HG03280 (cell line): ENCODE measurements around the gene MEIKIN.
"Not testable (repeated sequence)": the region's sequence is repeated elsewhere in the genome, so short reads cannot be mapped to it uniquely, and the experiment has no call there.

Experiments
- ATAC-seq: cut with Tn5 transposase; IDR thresholded peaks from one replicate; pipeline ENCODE4 v1.9.1; 2021; ENCODE audit warnings: mild to moderate bottlenecking, moderate library complexity; ENCODE audit not compliant: unreplicated experiment

MEIKIN gene

GRCh38 chr5:131916481-131916880 is 29.0 kb downstream of the MEIKIN start:
- ATAC-seq = no peak

- ATAC-seq = no peak
These were observed 31.0 kb downstream of the MEIKIN start for GRCh38 chr5:131914472-131914871.

DNA sequence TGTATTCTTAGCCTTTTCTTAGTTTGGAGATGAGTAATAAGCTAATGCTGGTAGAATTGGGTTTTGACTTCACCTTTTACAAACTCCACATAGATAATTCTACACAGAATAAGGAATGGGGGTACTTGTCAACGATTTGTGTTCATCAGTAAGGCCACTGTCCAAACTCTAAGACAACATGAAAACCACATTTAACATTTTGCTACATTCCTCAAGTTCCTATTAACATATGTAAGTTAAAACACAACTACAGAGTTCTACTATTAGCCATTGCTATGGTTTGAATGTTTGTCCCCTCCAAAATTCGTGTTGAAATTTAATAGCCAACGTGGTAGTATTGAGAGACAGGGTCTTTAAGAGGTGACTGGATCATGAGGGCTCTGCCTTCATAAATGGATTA is 31.9 kb downstream of the MEIKIN start:
- no peak for ATAC-seq

GRCh38 chr5:131906668-131907067 is 38.8 kb downstream of the MEIKIN start:
- ATAC-seq = no peak

- not testable (repeated sequence) for ATAC-seq
These were observed 43.2 kb downstream of the MEIKIN start for GRCh38 chr5:131902266-131902665.

GRCh38 chr5:131899686-131900085 is 45.8 kb downstream of the MEIKIN start:
- no peak for ATAC-seq

DNA sequence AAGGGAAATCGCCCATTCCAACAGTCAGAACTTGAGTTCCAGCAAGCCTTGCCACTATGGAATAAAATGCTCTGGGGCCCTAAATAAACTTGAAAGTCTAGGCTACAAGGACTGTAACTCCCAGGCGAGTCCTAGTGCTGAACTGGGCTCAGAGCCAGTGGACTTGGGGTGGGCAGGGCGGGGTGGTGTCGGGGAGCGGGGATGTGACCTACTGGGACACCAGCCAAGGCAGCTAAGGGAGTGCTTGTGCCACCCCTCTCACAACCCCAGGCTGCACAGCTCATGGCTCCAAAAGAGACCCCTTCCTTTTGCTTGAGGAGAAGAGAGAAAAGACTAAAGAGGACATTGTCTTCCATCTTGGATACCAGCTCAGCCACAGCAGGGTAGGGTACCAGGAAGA is 61.5 kb downstream of the MEIKIN start:
- no peak for ATAC-seq

- ATAC-seq = no peak
These were observed 65.8 kb downstream of the MEIKIN start for GRCh38 chr5:131879705-131880104.

DNA sequence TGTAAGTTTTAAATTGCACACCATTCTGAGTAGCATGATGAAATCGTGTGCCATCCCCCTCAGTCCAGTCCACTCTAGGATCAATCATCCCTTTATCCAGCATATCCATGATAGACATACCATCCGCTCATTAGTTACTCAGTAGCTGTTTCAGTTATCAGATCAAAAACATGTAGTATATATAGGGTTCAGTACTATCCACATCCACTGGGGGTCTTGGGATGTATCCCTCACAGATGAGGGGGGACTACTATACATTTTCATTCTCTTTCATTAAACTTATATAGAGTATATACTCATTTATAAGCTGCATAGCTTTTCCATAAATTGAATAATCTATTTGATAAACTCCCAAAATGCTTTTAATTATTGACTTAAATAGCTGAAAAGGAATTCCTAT is 67.6 kb downstream of the MEIKIN start:
- no peak for ATAC-seq

GRCh38 chr5:131871251-131871650 is 74.2 kb downstream of the MEIKIN start:
- not testable (repeated sequence) for ATAC-seq

DNA sequence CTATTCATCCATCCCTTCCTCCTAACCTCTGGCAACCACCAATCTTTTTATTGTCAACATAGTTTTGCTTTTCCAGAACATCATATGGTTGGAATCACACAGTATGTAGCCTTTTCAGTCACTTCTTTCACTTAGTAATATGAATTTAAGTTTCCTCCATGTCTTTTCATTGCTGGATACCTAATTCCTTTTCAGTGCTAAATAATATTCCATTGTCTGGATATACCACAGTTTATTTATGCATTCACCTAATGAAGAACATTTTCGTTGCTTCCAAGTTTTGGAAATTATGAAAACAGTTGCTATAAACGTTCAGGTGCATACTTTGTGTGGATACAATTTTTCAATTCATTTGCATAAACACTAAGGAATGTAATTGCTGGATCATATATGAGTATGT is 77.9 kb downstream of the MEIKIN start:
- ATAC-seq = no peak

GRCh38 chr5:131863700-131864099 is 81.8 kb downstream of the MEIKIN start:
- no peak for ATAC-seq

- ATAC-seq = no peak
These were observed 88.1 kb downstream of the MEIKIN start for GRCh38 chr5:131857388-131857787.

GRCh38 chr5:131855452-131855851 is 90.0 kb downstream of the MEIKIN start:
- no peak for ATAC-seq

- peak; percentile 50 for ATAC-seq
These were observed 91.3 kb downstream of the MEIKIN start for GRCh38 chr5:131854134-131854533.

DNA sequence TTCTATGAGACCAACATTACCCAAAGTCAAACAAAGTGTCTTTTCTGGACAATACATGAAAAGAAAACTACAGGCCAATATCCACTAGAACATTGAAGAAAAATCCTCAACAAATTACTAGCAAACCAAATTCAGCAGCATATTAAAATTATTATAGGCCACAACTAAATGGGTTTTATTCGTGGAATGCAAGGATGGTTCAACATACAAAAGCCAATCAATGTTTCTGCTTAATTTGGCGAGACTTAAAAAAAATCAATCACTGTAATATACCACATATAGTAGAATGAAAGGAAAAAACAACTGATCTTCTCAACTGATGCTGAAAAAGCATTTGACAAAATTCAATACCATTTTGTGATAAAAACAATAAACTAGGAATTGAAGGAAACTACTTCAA is 96.8 kb downstream of the MEIKIN start:
- no peak for ATAC-seq

GRCh38 chr5:131846536-131846935 is 98.9 kb downstream of the MEIKIN start:
- no peak for ATAC-seq

DNA sequence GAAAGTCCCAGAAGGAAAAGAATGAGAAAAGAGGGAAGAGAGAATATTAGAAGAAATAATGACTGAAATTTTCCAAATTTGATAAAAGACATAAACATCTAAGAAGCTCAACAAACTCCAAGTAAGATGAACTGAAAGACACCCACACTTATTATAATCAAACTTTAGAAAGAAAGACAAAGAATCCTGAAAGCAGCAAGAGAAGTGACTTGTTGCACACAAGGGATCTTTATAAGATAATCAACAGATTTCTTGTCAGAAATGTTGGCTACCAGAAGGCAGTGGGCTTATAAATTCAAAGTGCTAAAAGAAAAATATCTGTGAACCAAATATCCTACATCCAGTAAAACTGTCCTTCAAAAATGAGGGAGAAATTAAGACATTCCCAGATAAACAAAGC is 99.6 kb downstream of the MEIKIN start:
- ATAC-seq = no peak

DNA sequence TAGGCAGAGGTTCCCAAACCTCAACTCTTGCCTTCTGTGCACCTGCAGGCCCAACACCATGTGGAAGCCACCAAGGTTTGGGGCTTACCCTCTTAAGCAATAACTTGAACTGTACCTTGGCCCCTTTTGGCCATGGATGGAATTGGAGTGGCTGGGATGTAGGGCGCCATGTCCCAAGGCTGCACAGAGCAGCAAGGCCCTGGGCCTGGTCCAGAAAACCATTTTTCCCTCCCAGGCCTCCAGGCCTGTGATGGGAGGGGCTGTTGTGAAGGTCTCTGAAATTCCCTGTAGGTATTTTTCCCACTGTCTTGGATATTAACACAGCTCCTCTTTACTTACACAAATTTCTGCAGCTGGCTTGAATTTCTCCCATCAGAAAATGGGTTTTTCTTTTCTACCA is 102.5 kb downstream of the MEIKIN start:
- ATAC-seq = not testable (repeated sequence)

DNA sequence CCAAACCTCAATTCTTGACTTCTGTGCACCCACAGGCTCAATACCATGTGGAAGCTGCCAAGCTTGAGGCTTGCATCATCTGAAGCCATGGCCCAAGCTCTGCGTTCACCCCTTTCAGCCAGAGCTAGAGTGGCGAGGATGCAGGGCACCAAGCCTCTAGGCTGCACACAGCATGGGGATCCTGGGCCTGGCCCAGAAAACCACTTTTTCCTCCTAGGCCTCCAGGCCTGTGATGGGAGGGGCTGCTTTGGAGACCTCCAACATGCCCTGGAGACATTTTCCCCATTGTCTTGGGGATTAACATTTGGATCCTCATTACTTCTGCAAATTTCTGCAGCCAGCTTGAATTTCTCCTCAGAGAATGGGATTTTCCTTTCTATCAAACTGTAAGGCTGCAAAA is 112.8 kb downstream of the MEIKIN start:
- not testable (repeated sequence) for ATAC-seq

DNA sequence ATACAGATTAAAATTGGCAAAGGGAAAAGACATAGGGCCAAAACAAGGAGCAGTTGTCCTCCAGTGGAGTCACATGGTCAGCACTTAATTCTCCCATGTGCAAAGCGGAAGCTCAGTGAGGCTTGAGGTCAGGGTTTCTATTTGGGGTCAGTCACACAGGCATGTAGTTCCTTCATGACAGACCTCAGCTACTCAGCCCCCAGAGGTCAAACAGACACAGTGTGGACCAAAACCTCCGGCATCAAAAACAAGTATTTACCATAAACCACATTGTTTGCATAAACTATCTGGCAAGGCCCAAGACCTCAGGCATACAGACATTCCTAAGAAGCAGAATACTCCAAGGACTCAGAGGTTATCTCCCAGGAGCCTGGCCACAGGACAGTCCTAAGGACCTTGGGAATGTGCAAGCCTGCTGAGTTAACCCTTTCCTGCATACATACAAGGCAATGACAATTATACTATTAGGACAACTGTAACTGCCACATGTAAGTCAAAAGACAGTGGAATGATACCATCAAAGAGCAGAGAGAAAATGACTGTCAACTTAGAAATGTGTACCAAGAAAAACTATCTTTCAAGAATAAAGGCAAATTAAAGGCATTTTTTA is 120.0 kb downstream of the MEIKIN start:
- ATAC-seq = peak; percentile 55

DNA sequence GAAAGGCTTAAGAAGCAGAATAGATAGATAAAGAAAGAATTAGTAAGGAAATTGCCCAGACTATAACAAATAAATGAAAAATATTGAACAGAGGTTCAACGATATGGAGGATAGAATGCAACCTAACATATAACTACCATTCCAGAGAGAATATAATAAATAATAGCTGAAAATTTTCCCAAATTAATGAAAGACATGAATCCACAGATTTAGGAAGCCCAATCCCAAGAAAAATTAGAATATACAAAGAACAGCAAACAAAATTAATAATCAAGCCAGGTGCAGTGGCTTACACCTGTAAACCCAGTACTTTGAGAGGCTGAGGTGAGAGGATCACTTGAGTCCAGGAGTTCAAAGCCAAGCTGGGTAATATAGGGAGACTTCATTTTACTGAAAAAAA is 120.8 kb downstream of the MEIKIN start:
- ATAC-seq = no peak

- no peak for ATAC-seq
These were observed 124.2 kb downstream of the MEIKIN start for GRCh38 chr5:131821221-131821620.
